LNCaP clone FGC (cell line): ENCODE data around the gene KIF21B.
"Not testable (repeated sequence)": the region's sequence is repeated elsewhere in the genome, so short reads cannot be mapped to it uniquely, and the experiment has no call there.

ENCODE experiments used
- DNase-seq: peaks from one replicate; pipeline ENCODE4 v3.0.0-alpha.2; 2011; ENCODE audit warnings: low read depth
- H3K4me3 ChIP-seq: 2 replicates; pipeline ENCODE4 v1.5.1; 2011; ENCODE audit warnings: mild to moderate bottlenecking, low read depth, low read length, control low read depth
- TF ChIP-seq, protein P1 (sequence below): IDR thresholded peaks from 2 replicates; pipeline ENCODE4 v1.5.1; 2012; ENCODE audit warnings: mild to moderate bottlenecking; ENCODE audit not compliant: control insufficient read depth, insufficient read depth; ENCODE audit errors: extremely low read depth

KIF21B gene

GRCh38 chr1:200963076-200963475, 60.4 kb downstream of the KIF21B start:
- TF ChIP-seq, protein P1, sequence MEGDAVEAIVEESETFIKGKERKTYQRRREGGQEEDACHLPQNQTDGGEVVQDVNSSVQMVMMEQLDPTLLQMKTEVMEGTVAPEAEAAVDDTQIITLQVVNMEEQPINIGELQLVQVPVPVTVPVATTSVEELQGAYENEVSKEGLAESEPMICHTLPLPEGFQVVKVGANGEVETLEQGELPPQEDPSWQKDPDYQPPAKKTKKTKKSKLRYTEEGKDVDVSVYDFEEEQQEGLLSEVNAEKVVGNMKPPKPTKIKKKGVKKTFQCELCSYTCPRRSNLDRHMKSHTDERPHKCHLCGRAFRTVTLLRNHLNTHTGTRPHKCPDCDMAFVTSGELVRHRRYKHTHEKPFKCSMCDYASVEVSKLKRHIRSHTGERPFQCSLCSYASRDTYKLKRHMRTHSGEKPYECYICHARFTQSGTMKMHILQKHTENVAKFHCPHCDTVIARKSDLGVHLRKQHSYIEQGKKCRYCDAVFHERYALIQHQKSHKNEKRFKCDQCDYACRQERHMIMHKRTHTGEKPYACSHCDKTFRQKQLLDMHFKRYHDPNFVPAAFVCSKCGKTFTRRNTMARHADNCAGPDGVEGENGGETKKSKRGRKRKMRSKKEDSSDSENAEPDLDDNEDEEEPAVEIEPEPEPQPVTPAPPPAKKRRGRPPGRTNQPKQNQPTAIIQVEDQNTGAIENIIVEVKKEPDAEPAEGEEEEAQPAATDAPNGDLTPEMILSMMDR, result no peak
- no peak overlapping the region for H3K4me3 ChIP-seq
- DNase-seq, result no peak

GRCh38 chr1:200962631-200963030, 60.9 kb downstream of the KIF21B start:
- no peak for DNase-seq
- TF ChIP-seq, protein P1, result no peak
- H3K4me3 ChIP-seq, result no peak overlapping the region

GRCh38 chr1:200962151-200962550, 61.4 kb downstream of the KIF21B start:
- not testable (repeated sequence) for DNase-seq, H3K4me3 ChIP-seq

DNA sequence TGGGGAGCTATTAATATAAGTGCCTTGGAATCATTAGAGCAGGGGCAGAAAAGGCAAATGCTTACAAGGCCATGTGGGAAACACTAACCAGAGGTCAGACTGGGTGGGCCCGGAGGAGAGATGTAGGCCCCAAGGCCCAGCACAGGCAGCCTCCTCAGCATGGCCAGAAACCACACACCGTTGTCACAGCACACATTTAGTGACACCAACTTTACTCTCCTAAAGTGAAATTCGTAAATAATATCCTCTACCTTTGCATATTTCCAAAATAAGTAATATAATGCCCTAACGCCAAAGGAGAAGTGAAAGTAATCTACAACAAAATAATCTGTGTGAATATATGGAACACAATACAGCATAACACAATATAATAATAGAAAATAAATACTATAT, 62.6 kb downstream of the KIF21B start:
- TF ChIP-seq, protein P1, result no peak
- DNase-seq, result no peak
- H3K4me3 ChIP-seq, result no peak overlapping the region

DNA sequence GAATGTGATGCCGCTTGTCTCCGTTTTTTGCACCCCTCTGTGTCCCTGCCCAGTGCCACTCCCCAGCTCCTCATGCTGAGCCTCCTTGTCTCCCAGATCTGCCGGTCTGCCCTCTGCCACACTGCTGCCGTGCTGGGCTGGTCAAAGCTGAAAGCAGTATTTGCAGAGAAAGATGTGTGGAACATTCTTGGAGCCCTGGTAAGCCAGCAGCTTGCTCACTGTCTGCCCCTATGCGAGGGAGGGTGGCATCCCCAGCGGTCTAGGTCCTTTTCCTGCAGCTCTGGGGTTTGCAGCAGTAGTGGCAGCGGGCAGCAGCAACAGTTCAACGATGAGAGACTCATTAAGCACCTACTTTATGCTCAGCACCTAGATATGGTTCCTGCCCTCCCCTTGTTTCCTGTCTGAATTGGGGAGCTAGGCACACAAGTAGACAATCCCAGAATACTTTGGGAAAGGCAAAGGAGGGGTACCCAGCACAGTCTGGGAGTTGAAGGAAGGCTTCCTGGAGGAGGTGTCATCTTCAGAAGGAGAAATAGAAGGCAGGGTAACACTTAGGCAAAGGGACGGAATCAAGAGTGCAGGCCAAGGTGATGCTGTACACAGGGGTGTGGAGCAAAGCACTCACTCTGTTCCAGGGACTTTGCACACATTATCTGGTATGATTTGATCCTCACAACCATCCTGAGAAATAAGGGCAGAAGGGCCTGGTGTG, 63.1 kb downstream of the KIF21B start:
- no peak overlapping the region for H3K4me3 ChIP-seq
- DNase-seq, result no peak
- TF ChIP-seq, protein P1, result no peak

DNA sequence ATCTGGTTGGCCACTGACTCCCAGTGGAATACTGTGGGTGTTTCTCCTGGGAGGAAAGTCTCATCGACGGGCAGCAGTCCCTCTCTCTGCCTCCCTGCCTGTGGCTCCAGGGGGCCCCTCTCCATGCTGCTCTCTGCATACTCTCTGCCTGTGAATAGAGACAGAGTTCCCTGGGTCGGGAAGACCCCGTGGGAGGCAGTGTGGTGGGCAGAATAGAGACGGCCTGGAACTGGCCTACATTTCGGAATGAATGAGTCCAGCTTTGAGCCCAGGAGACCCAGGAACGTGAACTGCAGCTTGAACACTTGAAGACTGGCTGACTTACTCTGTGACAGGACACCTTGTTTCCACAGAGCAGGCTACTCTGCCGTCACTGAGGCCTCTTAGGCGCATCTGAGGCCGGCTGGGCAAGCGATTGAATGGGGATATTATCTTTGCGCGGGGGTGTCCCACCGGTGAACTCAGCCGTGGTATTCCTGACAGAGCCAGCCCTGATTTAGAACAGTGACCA, 64.0 kb downstream of the KIF21B start:
- no peak overlapping the region for H3K4me3 ChIP-seq
- TF ChIP-seq, protein P1, result no peak
- DNase-seq, result no peak

GRCh38 chr1:200958597-200958996, 64.9 kb downstream of the KIF21B start:
- no peak overlapping the region for H3K4me3 ChIP-seq
- TF ChIP-seq, protein P1, result no peak
- DNase-seq, result no peak
